Hepatocyte (in vitro differentiated cells): ENCODE results near the gene CLEC3B. TPM values are rescaled to one million over a fixed set of nuclear protein-coding genes. Genes with fewer than 3 reads are reported as not detected.
A peak's percentile ranks its signal among the peaks of the same experiment; 100 is the strongest.

Experiments used
- DNase-seq: peaks from one replicate; pipeline ENCODE4 v3.0.0-alpha.2; 2016; ENCODE audit warnings: low spot score
- H2AFZ ChIP-seq: fragments of 200-600 bp; sonication (generic); 2 replicates; pipeline ENCODE4 v1.6.0; 2016; ENCODE audit warnings: antibody characterized with exemption, mild to moderate bottlenecking
- H3K27ac ChIP-seq: fragments of 200-600 bp; sonication (generic); 2 replicates; pipeline ENCODE4 v1.5.1; 2016; ENCODE audit warnings: mild to moderate bottlenecking
- H3K27me3 ChIP-seq: fragments of 200-600 bp; sonication (generic); 2 replicates; pipeline ENCODE4 v1.6.1; 2016
- H3K36me3 ChIP-seq: fragments of 200-600 bp; sonication (generic); replicated peaks from 2 replicates; pipeline ENCODE4 v1.5.1; 2016; ENCODE audit warnings: low read depth; ENCODE audit not compliant: insufficient read depth
- H3K4me1 ChIP-seq: fragments of 200-600 bp; sonication (generic); 2 replicates; pipeline ENCODE4 v1.5.1; 2016; ENCODE audit warnings: mild to moderate bottlenecking, moderate library complexity; ENCODE audit not compliant: insufficient read depth
- H3K4me2 ChIP-seq: fragments of 200-600 bp; sonication (generic); 2 replicates; pipeline ENCODE4 v1.6.0; 2016
- H3K4me3 ChIP-seq: fragments of 200-600 bp; sonication (generic); 2 replicates; pipeline ENCODE4 v1.5.1; 2016; ENCODE audit warnings: mild to moderate bottlenecking
- H3K79me2 ChIP-seq: fragments of 200-600 bp; sonication (generic); 2 replicates; pipeline ENCODE4 v1.6.0; 2017; ENCODE audit warnings: mild to moderate bottlenecking
- H3K9me2 ChIP-seq: fragments of 200-600 bp; sonication (generic); replicated peaks from 2 replicates; pipeline ENCODE4 v1.6.0; 2017; ENCODE audit warnings: mild to moderate bottlenecking; ENCODE audit not compliant: insufficient read depth
- H3K9me3 ChIP-seq: fragments of 200-600 bp; sonication (generic); 2 replicates; pipeline ENCODE4 v1.5.1; 2016; ENCODE audit warnings: low read depth, mild to moderate bottlenecking
- H4K20me1 ChIP-seq: fragments of 200-600 bp; sonication (generic); 2 replicates; pipeline ENCODE4 v1.6.0; 2016; ENCODE audit warnings: mild to moderate bottlenecking; ENCODE audit not compliant: insufficient read depth, poor library complexity, severe bottlenecking
- EZH2 ChIP-seq: fragments of 200-600 bp; sonication (generic); IDR thresholded peaks from 2 replicates; pipeline ENCODE4 v1.6.1; 2016; ENCODE audit warnings: antibody characterized with exemption, mild to moderate bottlenecking, borderline replicate concordance
- EZH2phosphoT487 ChIP-seq: fragments of 200-600 bp; sonication (generic); IDR thresholded peaks from one replicate; pipeline ENCODE4 v1.6.1; 2018; ENCODE audit warnings: antibody characterized with exemption, mild to moderate bottlenecking, low read depth, moderate library complexity; ENCODE audit not compliant: unreplicated experiment, severe bottlenecking
- WGBS: methylation state at CpG from one replicate; pipeline ENCODE4 v1.1.6; 2016; ENCODE audit warnings: low lambda C conversion rate; ENCODE audit errors: missing lambda C conversion rate; 5-methylcytosine and 5-hydroxymethylcytosine counted together
- polyA plus RNA-seq: library from polyadenylated mRNA; unstranded; fragments of >200 nt; fragmentation: Nextera tagmentation; extraction: Ambion mirVana; gene quantifications from 2 replicates; pipeline ENCODE4 v1.2.1, GENCODE V29; 2016
- small RNA-seq: library from RNA; depleted of rRNA; stranded (forward); fragments of <200 nt; gene quantifications from one replicate; pipeline ENCODE3, GENCODE V24; 2014
- total RNA-seq: library from RNA; depleted of rRNA; stranded (reverse); fragments of >200 nt; gene quantifications from 2 replicates; pipeline ENCODE4 v1.2.3, GENCODE V29; 2014
- TF ChIP-seq, protein P1 (sequence below): fragments of 200-600 bp; sonication (generic); IDR thresholded peaks from 2 replicates; pipeline ENCODE4 v1.5.1; 2016; ENCODE audit warnings: antibody characterized with exemption, mild to moderate bottlenecking; ENCODE audit not compliant: poor library complexity

The CLEC3B gene
- total and polyA plus RNA-seq, 2 experiments from 2014 or later, result 1.3 to 1.7 TPM

DNA sequence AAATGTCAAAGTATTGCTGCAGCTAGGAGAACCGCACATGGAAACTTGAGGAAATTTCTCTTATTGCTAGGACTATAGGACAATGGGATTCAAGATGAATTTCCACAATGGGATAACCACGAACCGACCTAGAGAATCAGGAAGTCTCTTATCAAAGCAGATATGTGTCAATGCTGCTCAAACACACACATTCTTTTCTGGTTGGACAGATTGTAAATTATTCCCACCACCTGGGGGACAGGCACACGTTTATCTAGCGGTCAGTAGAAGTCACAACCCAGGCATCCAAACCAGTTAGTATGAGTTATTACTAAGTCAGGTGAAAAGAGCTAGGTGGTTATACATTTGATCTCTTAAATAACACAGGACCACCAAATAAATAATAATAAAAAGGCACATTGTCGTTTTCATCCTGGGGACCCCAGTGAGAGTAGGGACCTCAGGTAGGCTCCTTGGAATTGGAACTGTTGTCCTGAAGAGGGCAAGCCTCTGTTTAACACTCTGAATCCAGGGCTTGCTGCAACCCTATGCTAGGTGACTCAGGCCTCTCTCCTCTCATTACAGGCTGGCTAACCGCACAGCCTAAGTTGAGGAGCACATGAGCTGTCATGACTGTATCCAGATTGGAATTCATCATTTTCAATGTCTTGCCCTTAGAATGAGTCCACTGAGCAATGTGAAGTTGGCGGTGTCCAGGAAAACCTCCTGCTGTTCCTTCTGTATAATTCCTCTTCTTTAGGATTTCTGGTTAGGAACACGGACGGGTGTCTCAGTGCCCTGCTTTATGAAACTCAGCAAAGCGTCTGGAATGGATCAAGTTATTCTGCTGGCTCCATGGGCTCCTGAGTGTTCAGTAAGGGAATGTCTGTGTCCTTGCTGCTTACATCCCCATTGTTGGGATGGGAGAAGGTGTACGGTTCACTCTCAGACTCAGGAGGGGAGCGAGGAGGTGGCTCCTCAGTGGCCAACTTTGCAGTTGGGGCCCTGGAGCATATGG, 59.0 kb downstream of the CLEC3B start:
- Histone ChIP-seq H3K36me3 (no peaks in the 10 kb centered on the region), H2AFZ (no peak overlapping the region), H3K4me2 (no peak overlapping the region)

More for the DNA sequence above, 59.0 kb downstream of the CLEC3B start:
- Histone ChIP-seq H3K27ac (no peak overlapping the region), H3K27me3 (no peaks in the 10 kb centered on the region), H3K4me1 (peaks cover 7% of the 10 kb centered on the region), H3K9me2 (no peaks in the 10 kb centered on the region), H3K79me2 (no peaks in the 10 kb centered on the region), H3K9me3 (no peaks in the 10 kb centered on the region), H4K20me1 (no peaks in the 10 kb centered on the region), H3K4me3 (no peak overlapping the region)
- peak; percentile 41 for DNase-seq
- WGBS, result 72% methylated on average over 13 of the region's 13 CpGs
- TF ChIP-seq, protein P1, sequence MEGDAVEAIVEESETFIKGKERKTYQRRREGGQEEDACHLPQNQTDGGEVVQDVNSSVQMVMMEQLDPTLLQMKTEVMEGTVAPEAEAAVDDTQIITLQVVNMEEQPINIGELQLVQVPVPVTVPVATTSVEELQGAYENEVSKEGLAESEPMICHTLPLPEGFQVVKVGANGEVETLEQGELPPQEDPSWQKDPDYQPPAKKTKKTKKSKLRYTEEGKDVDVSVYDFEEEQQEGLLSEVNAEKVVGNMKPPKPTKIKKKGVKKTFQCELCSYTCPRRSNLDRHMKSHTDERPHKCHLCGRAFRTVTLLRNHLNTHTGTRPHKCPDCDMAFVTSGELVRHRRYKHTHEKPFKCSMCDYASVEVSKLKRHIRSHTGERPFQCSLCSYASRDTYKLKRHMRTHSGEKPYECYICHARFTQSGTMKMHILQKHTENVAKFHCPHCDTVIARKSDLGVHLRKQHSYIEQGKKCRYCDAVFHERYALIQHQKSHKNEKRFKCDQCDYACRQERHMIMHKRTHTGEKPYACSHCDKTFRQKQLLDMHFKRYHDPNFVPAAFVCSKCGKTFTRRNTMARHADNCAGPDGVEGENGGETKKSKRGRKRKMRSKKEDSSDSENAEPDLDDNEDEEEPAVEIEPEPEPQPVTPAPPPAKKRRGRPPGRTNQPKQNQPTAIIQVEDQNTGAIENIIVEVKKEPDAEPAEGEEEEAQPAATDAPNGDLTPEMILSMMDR, result no peak
- TF ChIP-seq EZH2 (no peak), EZH2phosphoT487 (no peak)

Small RNA genes lying within 50 kb of the gene (small RNA-seq; reads per million reads assigned to genes)
- not detected for gene RNU5B-3P

Other genes with a start within 250 kb of the CLEC3B start
- 14.7 and 16.9 TPM in 2 replicates for gene TMEM42, start 164.4 kb upstream of the CLEC3B start, total RNA-seq
- 16.7 and 22.2 TPM in 2 replicates for gene TMEM42, start 164.4 kb upstream of the CLEC3B start, polyA plus RNA-seq
- gene TGM4, start 151.7 kb upstream of the CLEC3B start, total RNA-seq, result 0.43 TPM in 1 of 2 replicates, not detected in the other
- gene TGM4, start 151.7 kb upstream of the CLEC3B start, polyA plus RNA-seq, result 0.78 TPM in 1 of 2 replicates, not detected in the other
- 60.3 and 71.2 TPM in 2 replicates for gene ZDHHC3, start 50.1 kb upstream of the CLEC3B start, total RNA-seq
- gene ZDHHC3, start 50.1 kb upstream of the CLEC3B start, polyA plus RNA-seq, result 59.5 and 62.0 TPM in 2 replicates
- 46.7 and 53.3 TPM in 2 replicates for gene EXOSC7, start 50.1 kb upstream of the CLEC3B start, total RNA-seq
- 55.8 and 61.3 TPM in 2 replicates for gene EXOSC7, start 50.1 kb upstream of the CLEC3B start, polyA plus RNA-seq
- 7.0 and 7.3 TPM in 2 replicates for gene CDCP1, start 120.1 kb downstream of the CLEC3B start, total RNA-seq
- gene CDCP1, start 120.1 kb downstream of the CLEC3B start, polyA plus RNA-seq, result 4.8 and 5.3 TPM in 2 replicates
- 3.3 and 8.5 TPM in 2 replicates for gene TMEM158, start 200.0 kb downstream of the CLEC3B start, total RNA-seq
- gene TMEM158, start 200.0 kb downstream of the CLEC3B start, polyA plus RNA-seq, result 16.0 and 16.9 TPM in 2 replicates